GM23338 (cell line): ENCODE measurements around the gene CHCHD3. TPM values are rescaled to one million over a fixed set of nuclear protein-coding genes. Genes with fewer than 3 reads are reported as not detected.

Experiments
- ATAC-seq: fragments of 200-7000 bp; cut with Tn5 transposase; 3 replicates; pipeline ENCODE4 v1.9.1; 2020
- DNase-seq: peaks from one replicate; pipeline ENCODE4 v3.0.0-alpha.2; 2015; ENCODE audit warnings: low spot score
- H2AFZ ChIP-seq: fragments of 200-600 bp; sonication (generic); 2 replicates; pipeline ENCODE4 v1.8.0; 2016; ENCODE audit warnings: antibody characterized with exemption, mild to moderate bottlenecking, moderate library complexity
- H3F3A ChIP-seq: fragments of 200-600 bp; sonication (generic); replicated peaks from 2 replicates; pipeline ENCODE4 v1.8.0; 2017; ENCODE audit warnings: antibody characterized with exemption, mixed run types, low read depth
- H3K27ac ChIP-seq: fragments of 200-600 bp; sonication (generic); 2 replicates; pipeline ENCODE4 v1.6.1; 2016; ENCODE audit warnings: low read depth
- H3K27me3 ChIP-seq: fragments of 200-600 bp; sonication (generic); 2 replicates; pipeline ENCODE4 v1.8.0; 2016; ENCODE audit warnings: mild to moderate bottlenecking, mixed run types, moderate library complexity; ENCODE audit not compliant: insufficient read depth
- H3K36me3 ChIP-seq: fragments of 200-600 bp; sonication (generic); 2 replicates; pipeline ENCODE4 v1.8.0; 2016; ENCODE audit warnings: mild to moderate bottlenecking; ENCODE audit not compliant: insufficient read depth
- H3K4me1 ChIP-seq: fragments of 200-600 bp; sonication (generic); 2 replicates; pipeline ENCODE4 v1.8.0; 2016; ENCODE audit warnings: mild to moderate bottlenecking, moderate library complexity; ENCODE audit not compliant: insufficient read depth
- H3K4me2 ChIP-seq: fragments of 200-600 bp; sonication (generic); 2 replicates; pipeline ENCODE4 v1.7.1; 2017; ENCODE audit warnings: mixed run types
- H3K4me3 ChIP-seq: fragments of 200-600 bp; sonication (generic); 2 replicates; pipeline ENCODE4 v1.6.1; 2016; ENCODE audit warnings: mixed run types
- H3K79me2 ChIP-seq: fragments of 200-600 bp; sonication (generic); replicated peaks from 2 replicates; pipeline ENCODE4 v1.8.0; 2017; ENCODE audit warnings: mild to moderate bottlenecking; ENCODE audit not compliant: insufficient read depth
- H3K9me2 ChIP-seq: fragments of 200-600 bp; sonication (generic); 2 replicates; pipeline ENCODE4 v1.8.0; 2017; ENCODE audit not compliant: insufficient read depth
- H4K20me1 ChIP-seq: fragments of 200-600 bp; sonication (generic); replicated peaks from 2 replicates; pipeline ENCODE4 v1.8.0; 2017; ENCODE audit warnings: mild to moderate bottlenecking; ENCODE audit not compliant: insufficient read depth
- H3K27ac Mint-ChIP-seq: 2 replicates; pipeline ENCODE4 v1.8.0; 2020; ENCODE audit warnings: inconsistent platforms, mild to moderate bottlenecking, moderate library complexity, mixed read lengths
- H3K27me3 Mint-ChIP-seq: 3 replicates; pipeline ENCODE4 v1.8.0; 2022; ENCODE audit warnings: low read depth, mild to moderate bottlenecking, moderate library complexity, mixed read lengths, inconsistent platforms; ENCODE audit not compliant: insufficient read depth, poor library complexity
- H3K36me3 Mint-ChIP-seq: 3 replicates; pipeline ENCODE4 v1.8.0; 2021; ENCODE audit warnings: low read depth, mild to moderate bottlenecking, inconsistent platforms, moderate library complexity, mixed read lengths
- H3K4me1 Mint-ChIP-seq: 3 replicates; pipeline ENCODE4 v1.8.0; 2020; ENCODE audit warnings: mild to moderate bottlenecking, inconsistent platforms, mixed read lengths
- H3K4me3 Mint-ChIP-seq: 3 replicates; pipeline ENCODE4 v1.8.0; 2021; ENCODE audit warnings: moderate library complexity, mild to moderate bottlenecking, inconsistent platforms, mixed read lengths
- H3K9me3 Mint-ChIP-seq: 3 replicates; pipeline ENCODE4 v1.8.0; 2020; ENCODE audit warnings: moderate library complexity, mild to moderate bottlenecking, inconsistent platforms, mixed read lengths
- ETS1 ChIP-seq: IDR thresholded peaks from 2 replicates; pipeline ENCODE4 v1.6.1; 2016; ENCODE audit warnings: antibody characterized with exemption
- EZH2 ChIP-seq: fragments of 200-600 bp; sonication (generic); IDR thresholded peaks from one replicate; pipeline ENCODE4 v1.8.0; 2017; ENCODE audit warnings: antibody characterized with exemption, mild to moderate bottlenecking, low read depth; ENCODE audit not compliant: unreplicated experiment
- EZH2phosphoT487 ChIP-seq: fragments of 200-600 bp; sonication (generic); IDR thresholded peaks from one replicate; pipeline ENCODE4 v1.8.1; 2018; ENCODE audit warnings: antibody characterized with exemption; ENCODE audit not compliant: unreplicated experiment
- JUNB ChIP-seq: IDR thresholded peaks from one replicate; pipeline ENCODE4 v1.6.1; 2016; ENCODE audit warnings: antibody characterized with exemption; ENCODE audit not compliant: unreplicated experiment
- NANOG ChIP-seq: IDR thresholded peaks from 2 replicates; pipeline ENCODE4 v1.6.1; 2016; ENCODE audit warnings: antibody characterized with exemption, borderline replicate concordance
- POLR2AphosphoS5 ChIP-seq: IDR thresholded peaks from 2 replicates; pipeline ENCODE4 v1.6.1; 2016; ENCODE audit warnings: antibody characterized with exemption, low read depth
- REST ChIP-seq: IDR thresholded peaks from one replicate; pipeline ENCODE4 v1.6.1; 2018; ENCODE audit warnings: antibody characterized with exemption; ENCODE audit not compliant: unreplicated experiment
- STAT1 ChIP-seq: IDR thresholded peaks from one replicate; pipeline ENCODE4 v1.6.1; 2016; ENCODE audit warnings: antibody characterized with exemption; ENCODE audit not compliant: unreplicated experiment
- polyA plus RNA-seq: library from polyadenylated mRNA; unstranded; fragments of >200 nt; fragmentation: Nextera tagmentation; extraction: Ambion mirVana; gene quantifications from 2 replicates; pipeline ENCODE4 v1.2.1, GENCODE V29; 2016
- total RNA-seq: library from RNA; depleted of rRNA; stranded (reverse); fragments of >200 nt; shearing (Covaris generic); gene quantifications from 2 replicates; pipeline ENCODE4 v1.2.3, GENCODE V29; 2014

The CHCHD3 gene
- total and polyA plus RNA-seq, 2 experiments from 2014 or later = 107 to 131 TPM

GRCh38 chr7:132858760-132859159, 223.1 kb downstream of the CHCHD3 start:
- H2AFZ ChIP-seq = no peak overlapping the region
- H3K27ac Mint-ChIP-seq = no peak overlapping the region
- no peaks in the 10 kb centered on the region for H3K9me3 Mint-ChIP-seq

GRCh38 chr7:132858251-132858650, 223.6 kb downstream of the CHCHD3 start:
- Mint-ChIP-seq H3K4me3 (no peak overlapping the region), H3K4me1 (peaks cover 23% of the 10 kb centered on the region), H3K36me3 (peaks cover 5% of the 10 kb centered on the region; the same call in 1 of the 3 replicates), H3K27me3 (peaks cover 3% of the 10 kb centered on the region), H3K27ac (no peak overlapping the region), H3K9me3 (no peaks in the 10 kb centered on the region)
- H3F3A ChIP-seq = no peaks in the 10 kb centered on the region
- peaks cover 12% of the 10 kb centered on the region for H3K4me1 ChIP-seq
- no peaks in the 10 kb centered on the region; the same call in 1 of the 2 replicates for H4K20me1 ChIP-seq
- no peak overlapping the region for H3K4me3 ChIP-seq
- no peak overlapping the region for H3K27ac ChIP-seq
- no peaks in the 10 kb centered on the region for H3K36me3 ChIP-seq
- no peaks in the 10 kb centered on the region for H3K9me2 ChIP-seq
- H3K79me2 ChIP-seq = 0 out of 2 replicates have a peak, but pooled peaks cover 9% of the 10 kb centered on the region
- H3K4me2 ChIP-seq = no peak overlapping the region
- no peaks in the 10 kb centered on the region for H3K27me3 ChIP-seq
- ATAC-seq (no peak), DNase-seq (no peak)
- H2AFZ ChIP-seq = no peak overlapping the region
- no peak for TF ChIP-seq REST
- TF ChIP-seq EZH2 = no peak
- TF ChIP-seq JUNB = no peak
- no peak for TF ChIP-seq STAT1
- TF ChIP-seq EZH2phosphoT487 = no peak

More at GRCh38 chr7:132858760-132859159, 223.1 kb downstream of the CHCHD3 start:
- Mint-ChIP-seq H3K4me1 (peaks cover 23% of the 10 kb centered on the region), H3K4me3 (no peak overlapping the region), H3K27me3 (peaks cover 3% of the 10 kb centered on the region), H3K36me3 (peaks cover 9% of the 10 kb centered on the region; the same call in 2 of the 3 replicates)
- DNase-seq (no peak), ATAC-seq (no peak)
- Histone ChIP-seq H3F3A (no peaks in the 10 kb centered on the region), H3K9me2 (no peaks in the 10 kb centered on the region; the same call in 1 of the 2 replicates), H3K4me3 (no peak overlapping the region), H3K79me2 (0 out of 2 replicates have a peak, but pooled peaks cover 8% of the 10 kb centered on the region), H4K20me1 (no peaks in the 10 kb centered on the region; the same call in 1 of the 2 replicates), H3K27ac (no peak overlapping the region), H3K27me3 (no peaks in the 10 kb centered on the region), H3K4me2 (no peak overlapping the region), H3K4me1 (peaks cover 12% of the 10 kb centered on the region), H3K36me3 (0 out of 2 replicates have a peak, but pooled peaks cover under 1% of the 10 kb centered on the region)
- TF ChIP-seq JUNB = no peak
- no peak for TF ChIP-seq ETS1
- no peak for TF ChIP-seq REST
- no peak for TF ChIP-seq POLR2AphosphoS5
- no peak for TF ChIP-seq NANOG
